Stimulated activated CD4-positive, alpha-beta T cell treated with anti-CD3 and anti-CD28 coated beads, Interleukin-12 subunit alpha, Interleukin-12 subunit beta, amount 100 ng/mL, for 24 hours (primary cell): ENCODE measurements around the gene SGK1.
"Not testable (repeated sequence)": the region's sequence is repeated elsewhere in the genome, so short reads cannot be mapped to it uniquely, and the experiment has no call there.

Experiments used
- DNase-seq, 2 experiments: peaks; one replicate each; pipeline ENCODE4 v3.0.0-alpha.2; 2020; ENCODE audit warnings: low read depth in 2 of 2

SGK1 gene

GRCh38 chr6:134253681-134254080 lies 64.2 kb downstream of the SGK1 start:
- DNase-seq, result no peak

- DNase-seq, result no peak
These were observed 66.6 kb downstream of the SGK1 start for GRCh38 chr6:134251320-134251719.

GRCh38 chr6:134250776-134251175 lies 67.1 kb downstream of the SGK1 start:
- no peak for DNase-seq

- DNase-seq, result no peak
These were observed 67.9 kb downstream of the SGK1 start for GRCh38 chr6:134249759-134250602.

- DNase-seq, result no peak
These were observed 68.6 kb downstream of the SGK1 start for GRCh38 chr6:134249239-134249758.

- no peak for DNase-seq
These were observed 69.9 kb downstream of the SGK1 start for GRCh38 chr6:134247844-134248580.

GRCh38 chr6:134247231-134247833 lies 70.6 kb downstream of the SGK1 start:
- peak; percentile 40 to 50 for DNase-seq

GRCh38 chr6:134245706-134246105 lies 72.2 kb downstream of the SGK1 start:
- no peak for DNase-seq

- no peak for DNase-seq
These were observed 72.9 kb downstream of the SGK1 start for GRCh38 chr6:134245041-134245440.

- DNase-seq, result peak; percentile 32 to 41
These were observed 77.1 kb downstream of the SGK1 start for GRCh38 chr6:134240665-134241431.

GRCh38 chr6:134238960-134239795 lies 78.7 kb downstream of the SGK1 start:
- no peak for DNase-seq

- DNase-seq, result no peak
These were observed 79.9 kb downstream of the SGK1 start for GRCh38 chr6:134238006-134238405.

GRCh38 chr6:134235937-134236751 lies 81.8 kb downstream of the SGK1 start:
- peak in 1 of 2 experiments; percentile 14 for DNase-seq

- DNase-seq, result not testable (repeated sequence)
These were observed 82.6 kb downstream of the SGK1 start for GRCh38 chr6:134235334-134235733.

- no peak for DNase-seq
These were observed 84.5 kb downstream of the SGK1 start for GRCh38 chr6:134233180-134233955.

GRCh38 chr6:134230940-134231339 lies 87.0 kb downstream of the SGK1 start:
- no peak for DNase-seq

- no peak for DNase-seq
These were observed 87.7 kb downstream of the SGK1 start for GRCh38 chr6:134230087-134230700.

GRCh38 chr6:134229520-134229919 lies 88.4 kb downstream of the SGK1 start:
- no peak for DNase-seq
